Gastroesophageal sphincter (tissue), 3 donors: Measurements from ENCODE around the gene RAPGEF5.

Experiments
- EP300 ChIP-seq: sonication (generic); formaldehyde crosslinking; IDR thresholded peaks from one replicate; pipeline ENCODE4 v1.6.1; 2017; ENCODE audit warnings: antibody characterized with exemption, mild to moderate bottlenecking
- POLR2A ChIP-seq, 2 donors: fragments of 450-650 bp; IDR thresholded peaks; one replicate each; pipeline ENCODE4 v1.6.1; 2017; ENCODE audit warnings: antibody characterized with exemption in 2 of 2, mild to moderate bottlenecking in 2 of 2, moderate library complexity in 1 of 2
- TF ChIP-seq, protein P1 (sequence below), 4 experiments: fragments of 200-600 bp in 2 of 4; fragments of 450-650 bp in 2 of 4; sonication (generic) in 1 of 4; IDR thresholded peaks; one replicate each; pipeline ENCODE4 v1.5.1; 2017 to 2019; ENCODE audit warnings: antibody characterized with exemption in 4 of 4, mild to moderate bottlenecking in 2 of 4, moderate library complexity in 2 of 4

DNA sequence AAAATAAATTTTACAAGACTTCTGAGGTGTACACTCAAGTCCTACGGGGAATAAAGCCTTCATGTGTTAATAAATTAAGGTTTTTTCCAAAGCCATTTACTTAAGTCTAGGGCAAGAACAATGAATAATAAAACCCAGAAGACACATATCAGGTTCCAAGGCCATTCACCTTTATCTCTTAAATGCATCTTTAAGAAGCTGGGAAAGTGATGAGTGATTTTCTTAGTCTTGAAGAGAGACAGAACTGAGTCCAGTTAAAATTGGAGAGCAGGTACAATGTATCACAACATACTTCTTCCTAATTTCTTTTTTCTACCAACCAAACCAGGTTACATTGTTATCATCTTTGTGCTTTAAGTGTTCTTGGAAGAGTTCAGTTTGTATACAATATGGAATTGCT is 189.5 kb downstream of the RAPGEF5 start:
- TF ChIP-seq, protein P1, sequence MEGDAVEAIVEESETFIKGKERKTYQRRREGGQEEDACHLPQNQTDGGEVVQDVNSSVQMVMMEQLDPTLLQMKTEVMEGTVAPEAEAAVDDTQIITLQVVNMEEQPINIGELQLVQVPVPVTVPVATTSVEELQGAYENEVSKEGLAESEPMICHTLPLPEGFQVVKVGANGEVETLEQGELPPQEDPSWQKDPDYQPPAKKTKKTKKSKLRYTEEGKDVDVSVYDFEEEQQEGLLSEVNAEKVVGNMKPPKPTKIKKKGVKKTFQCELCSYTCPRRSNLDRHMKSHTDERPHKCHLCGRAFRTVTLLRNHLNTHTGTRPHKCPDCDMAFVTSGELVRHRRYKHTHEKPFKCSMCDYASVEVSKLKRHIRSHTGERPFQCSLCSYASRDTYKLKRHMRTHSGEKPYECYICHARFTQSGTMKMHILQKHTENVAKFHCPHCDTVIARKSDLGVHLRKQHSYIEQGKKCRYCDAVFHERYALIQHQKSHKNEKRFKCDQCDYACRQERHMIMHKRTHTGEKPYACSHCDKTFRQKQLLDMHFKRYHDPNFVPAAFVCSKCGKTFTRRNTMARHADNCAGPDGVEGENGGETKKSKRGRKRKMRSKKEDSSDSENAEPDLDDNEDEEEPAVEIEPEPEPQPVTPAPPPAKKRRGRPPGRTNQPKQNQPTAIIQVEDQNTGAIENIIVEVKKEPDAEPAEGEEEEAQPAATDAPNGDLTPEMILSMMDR (IDR thresholded peaks at IDR 0.05) = no peak
- TF ChIP-seq POLR2A (IDR thresholded peaks at IDR 0.05) (no peak), EP300 (no peak)
